ENCODE measurements around the gene CCDC87. TPM values are rescaled to one million over a fixed set of nuclear protein-coding genes. Genes with fewer than 3 reads are reported as not detected.

Gene CCDC87
- total and polyA plus RNA-seq, 4 donors: 0.14 to 0.17 (median 0.14) TPM; not detected in 1

DNA sequence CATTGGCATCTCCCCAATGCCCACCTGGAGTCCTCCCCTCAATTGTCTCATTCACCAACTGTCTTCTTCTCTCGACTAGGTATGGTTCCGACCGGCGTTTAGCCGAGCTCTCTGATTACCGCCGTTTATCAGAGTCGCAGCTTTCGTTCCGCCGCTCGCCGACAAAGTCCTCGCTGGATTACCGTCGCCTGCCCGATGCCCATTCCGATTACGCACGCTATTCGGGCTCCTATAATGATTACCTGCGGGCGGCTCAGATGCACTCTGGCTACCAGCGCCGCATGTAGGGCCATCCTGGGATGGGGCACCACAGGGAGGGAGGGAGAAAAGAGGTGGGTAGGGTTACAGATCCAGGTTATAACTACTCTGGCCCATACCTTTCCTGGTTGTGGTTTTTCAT is 33.5 kb upstream of the CCDC87 start:
- TF ChIP-seq NR2F2 (IDR thresholded peaks at IDR 0.05): no peak
- TF ChIP-seq SP1 (IDR thresholded peaks at IDR 0.05): no peak
- no peak for TF ChIP-seq RAD21 (IDR thresholded peaks at IDR 0.05)
- no peak for TF ChIP-seq FOXA1 (IDR thresholded peaks at IDR 0.05)
- TF ChIP-seq, protein P1, sequence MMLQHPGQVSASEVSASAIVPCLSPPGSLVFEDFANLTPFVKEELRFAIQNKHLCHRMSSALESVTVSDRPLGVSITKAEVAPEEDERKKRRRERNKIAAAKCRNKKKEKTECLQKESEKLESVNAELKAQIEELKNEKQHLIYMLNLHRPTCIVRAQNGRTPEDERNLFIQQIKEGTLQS (IDR thresholded peaks at IDR 0.05): no peak
- TF ChIP-seq HNF4A (conservative IDR thresholded peaks at IDR 0.05): no peak
- no peak for TF ChIP-seq TAF1 (conservative IDR thresholded peaks at IDR 0.05)
- peaks cover 3 to 15% (median 14%) of the 10 kb centered on the region in 4 donors for H3K4me1 ChIP-seq (ENCODE audit: control insufficient read depth in 4 of 4, insufficient read depth in 4 of 4, low read length in 3 of 4)

DNA sequence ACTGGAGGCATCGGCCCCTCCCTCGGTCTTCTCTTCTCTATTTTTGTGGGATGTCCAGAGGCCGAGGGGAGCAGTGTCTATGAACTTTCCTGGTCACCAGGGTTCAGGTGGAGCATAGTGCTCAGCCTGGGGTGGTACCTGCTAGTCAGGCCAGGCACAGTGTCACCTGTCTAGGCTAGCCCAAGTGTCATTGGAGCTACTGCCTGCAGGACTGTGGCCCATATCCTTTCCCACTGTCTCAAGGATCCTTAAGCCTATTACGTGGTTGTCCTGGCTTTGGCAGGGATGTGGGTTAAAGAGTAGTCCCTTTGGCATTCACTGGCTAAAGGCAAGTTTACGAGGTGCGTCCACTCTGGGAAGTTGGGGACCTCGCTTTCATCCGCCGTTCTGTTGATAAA is 32.9 kb upstream of the CCDC87 start:
- WGBS: 90% methylated on average over 9 of the region's 9 CpGs
- Histone ChIP-seq H3K36me3 (ENCODE audit: control insufficient read depth in 4 of 4, insufficient read depth in 3 of 4, low read depth in 1 of 4, low read length in 3 of 4) (peaks cover 17 to 68% (median 53%) of the 10 kb centered on the region in 4 donors), H3K9ac (ENCODE audit: low read depth in 1 of 2, low read length in 2 of 2) (no peak overlapping the region), H3K9me3 (ENCODE audit: control insufficient read depth in 4 of 4, low read length in 3 of 4) (no peaks in the 10 kb centered on the region), H3K27ac (ENCODE audit: low read depth in 1 of 2, low read length in 2 of 2) (no peak overlapping the region), H3K27me3 (ENCODE audit: control insufficient read depth in 4 of 4, insufficient read depth in 4 of 4, low read length in 3 of 4) (no peaks in the 10 kb centered on the region), H3K4me3 (ENCODE audit: low read depth in 1 of 3, low read length in 3 of 3) (no peak overlapping the region), H3K4me1 (ENCODE audit: control insufficient read depth in 4 of 4, insufficient read depth in 4 of 4, low read length in 3 of 4) (peaks cover 3 to 20% (median 16%) of the 10 kb centered on the region in 4 donors)
- TF ChIP-seq, protein P2, sequence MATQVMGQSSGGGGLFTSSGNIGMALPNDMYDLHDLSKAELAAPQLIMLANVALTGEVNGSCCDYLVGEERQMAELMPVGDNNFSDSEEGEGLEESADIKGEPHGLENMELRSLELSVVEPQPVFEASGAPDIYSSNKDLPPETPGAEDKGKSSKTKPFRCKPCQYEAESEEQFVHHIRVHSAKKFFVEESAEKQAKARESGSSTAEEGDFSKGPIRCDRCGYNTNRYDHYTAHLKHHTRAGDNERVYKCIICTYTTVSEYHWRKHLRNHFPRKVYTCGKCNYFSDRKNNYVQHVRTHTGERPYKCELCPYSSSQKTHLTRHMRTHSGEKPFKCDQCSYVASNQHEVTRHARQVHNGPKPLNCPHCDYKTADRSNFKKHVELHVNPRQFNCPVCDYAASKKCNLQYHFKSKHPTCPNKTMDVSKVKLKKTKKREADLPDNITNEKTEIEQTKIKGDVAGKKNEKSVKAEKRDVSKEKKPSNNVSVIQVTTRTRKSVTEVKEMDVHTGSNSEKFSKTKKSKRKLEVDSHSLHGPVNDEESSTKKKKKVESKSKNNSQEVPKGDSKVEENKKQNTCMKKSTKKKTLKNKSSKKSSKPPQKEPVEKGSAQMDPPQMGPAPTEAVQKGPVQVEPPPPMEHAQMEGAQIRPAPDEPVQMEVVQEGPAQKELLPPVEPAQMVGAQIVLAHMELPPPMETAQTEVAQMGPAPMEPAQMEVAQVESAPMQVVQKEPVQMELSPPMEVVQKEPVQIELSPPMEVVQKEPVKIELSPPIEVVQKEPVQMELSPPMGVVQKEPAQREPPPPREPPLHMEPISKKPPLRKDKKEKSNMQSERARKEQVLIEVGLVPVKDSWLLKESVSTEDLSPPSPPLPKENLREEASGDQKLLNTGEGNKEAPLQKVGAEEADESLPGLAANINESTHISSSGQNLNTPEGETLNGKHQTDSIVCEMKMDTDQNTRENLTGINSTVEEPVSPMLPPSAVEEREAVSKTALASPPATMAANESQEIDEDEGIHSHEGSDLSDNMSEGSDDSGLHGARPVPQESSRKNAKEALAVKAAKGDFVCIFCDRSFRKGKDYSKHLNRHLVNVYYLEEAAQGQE (IDR thresholded peaks at IDR 0.05): no peak
- no peak for DNase-seq (ENCODE audit: low spot score)

More for the DNA sequence above, 33.5 kb upstream of the CCDC87 start:
- Histone ChIP-seq H3K27ac (ENCODE audit: low read depth in 1 of 2, low read length in 2 of 2) (no peak overlapping the region), H3K9ac (ENCODE audit: low read depth in 1 of 2, low read length in 2 of 2) (no peak overlapping the region), H3K4me3 (ENCODE audit: low read depth in 1 of 3, low read length in 3 of 3) (no peak overlapping the region), H3K9me3 (ENCODE audit: control insufficient read depth in 4 of 4, low read length in 3 of 4) (no peaks in the 10 kb centered on the region), H3K27me3 (ENCODE audit: control insufficient read depth in 4 of 4, insufficient read depth in 4 of 4, low read length in 3 of 4) (no peaks in the 10 kb centered on the region), H3K36me3 (ENCODE audit: control insufficient read depth in 4 of 4, insufficient read depth in 3 of 4, low read depth in 1 of 4, low read length in 3 of 4) (peaks cover 17 to 68% (median 53%) of the 10 kb centered on the region in 4 donors)
- 97% methylated on average over 25 of the region's 25 CpGs for WGBS
- no peak for DNase-seq (ENCODE audit: low spot score)

DNA sequence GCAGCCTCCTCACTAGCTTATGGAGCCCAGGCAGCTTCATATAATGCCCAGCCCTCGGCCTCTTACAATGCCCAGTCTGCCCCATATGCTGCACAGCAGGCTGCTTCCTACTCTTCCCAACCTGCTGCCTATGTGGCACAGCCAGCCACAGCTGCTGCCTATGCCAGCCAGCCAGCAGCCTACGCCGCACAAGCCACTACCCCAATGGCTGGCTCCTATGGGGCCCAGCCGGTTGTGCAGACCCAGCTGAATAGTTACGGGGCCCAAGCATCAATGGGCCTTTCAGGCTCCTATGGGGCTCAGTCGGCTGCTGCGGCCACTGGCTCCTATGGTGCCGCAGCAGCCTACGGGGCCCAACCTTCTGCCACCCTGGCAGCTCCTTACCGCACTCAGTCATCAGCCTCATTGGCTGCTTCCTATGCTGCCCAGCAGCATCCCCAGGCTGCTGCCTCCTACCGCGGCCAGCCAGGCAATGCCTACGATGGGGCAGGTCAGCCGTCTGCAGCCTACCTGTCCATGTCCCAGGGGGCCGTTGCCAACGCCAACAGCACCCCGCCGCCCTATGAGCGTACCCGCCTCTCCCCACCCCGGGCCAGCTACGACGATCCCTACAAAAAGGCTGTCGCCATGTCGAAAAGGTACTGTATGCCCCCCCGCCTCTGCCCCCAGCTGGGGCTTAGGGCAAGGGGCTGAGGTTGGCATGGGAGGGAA is 32.3 kb upstream of the CCDC87 start:
- Histone ChIP-seq H3K36me3 (ENCODE audit: control insufficient read depth in 4 of 4, insufficient read depth in 3 of 4, low read depth in 1 of 4, low read length in 3 of 4) (peaks cover 16 to 66% (median 51%) of the 10 kb centered on the region in 4 donors), H3K27me3 (ENCODE audit: control insufficient read depth in 4 of 4, insufficient read depth in 4 of 4, low read length in 3 of 4) (no peaks in the 10 kb centered on the region), H3K4me1 (ENCODE audit: control insufficient read depth in 4 of 4, insufficient read depth in 4 of 4, low read length in 3 of 4) (peaks cover 3 to 23% (median 19%) of the 10 kb centered on the region in 4 donors), H3K27ac (ENCODE audit: low read depth in 1 of 2, low read length in 2 of 2) (no peak overlapping the region), H3K9ac (ENCODE audit: low read depth in 1 of 2, low read length in 2 of 2) (no peak overlapping the region), H3K9me3 (ENCODE audit: control insufficient read depth in 4 of 4, low read length in 3 of 4) (no peaks in the 10 kb centered on the region), H3K4me3 (ENCODE audit: low read depth in 1 of 3, low read length in 3 of 3) (no peak overlapping the region)
- 96% methylated on average over 26 of the region's 26 CpGs for WGBS
- no peak for DNase-seq (ENCODE audit: low spot score)
- no peak for TF ChIP-seq FOXA2 (IDR thresholded peaks at IDR 0.05)
- TF ChIP-seq, protein P3, sequence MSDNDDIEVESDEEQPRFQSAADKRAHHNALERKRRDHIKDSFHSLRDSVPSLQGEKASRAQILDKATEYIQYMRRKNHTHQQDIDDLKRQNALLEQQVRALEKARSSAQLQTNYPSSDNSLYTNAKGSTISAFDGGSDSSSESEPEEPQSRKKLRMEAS (IDR thresholded peaks at IDR 0.05): no peak
- no peak for TF ChIP-seq HNF4G (IDR thresholded peaks at IDR 0.05)
- no peak for TF ChIP-seq JUND (IDR thresholded peaks at IDR 0.05)
- TF ChIP-seq, protein P2 (IDR thresholded peaks at IDR 0.05): no peak
- TF ChIP-seq, protein P4, sequence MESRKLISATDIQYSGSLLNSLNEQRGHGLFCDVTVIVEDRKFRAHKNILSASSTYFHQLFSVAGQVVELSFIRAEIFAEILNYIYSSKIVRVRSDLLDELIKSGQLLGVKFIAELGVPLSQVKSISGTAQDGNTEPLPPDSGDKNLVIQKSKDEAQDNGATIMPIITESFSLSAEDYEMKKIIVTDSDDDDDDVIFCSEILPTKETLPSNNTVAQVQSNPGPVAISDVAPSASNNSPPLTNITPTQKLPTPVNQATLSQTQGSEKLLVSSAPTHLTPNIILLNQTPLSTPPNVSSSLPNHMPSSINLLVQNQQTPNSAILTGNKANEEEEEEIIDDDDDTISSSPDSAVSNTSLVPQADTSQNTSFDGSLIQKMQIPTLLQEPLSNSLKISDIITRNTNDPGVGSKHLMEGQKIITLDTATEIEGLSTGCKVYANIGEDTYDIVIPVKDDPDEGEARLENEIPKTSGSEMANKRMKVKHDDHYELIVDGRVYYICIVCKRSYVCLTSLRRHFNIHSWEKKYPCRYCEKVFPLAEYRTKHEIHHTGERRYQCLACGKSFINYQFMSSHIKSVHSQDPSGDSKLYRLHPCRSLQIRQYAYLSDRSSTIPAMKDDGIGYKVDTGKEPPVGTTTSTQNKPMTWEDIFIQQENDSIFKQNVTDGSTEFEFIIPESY (IDR thresholded peaks at IDR 0.05): no peak

All from liver (tissue), 9 donors.